AG09309 (cell line): ENCODE measurements around the gene BPIFA1.

Experiments used
- DNase-seq: peaks from one replicate; pipeline ENCODE4 v3.0.0-alpha.2; 2010; ENCODE audit warnings: low read depth
- H3K4me3 ChIP-seq: 2 replicates; pipeline ENCODE4 v1.5.1; 2011; ENCODE audit warnings: mild to moderate bottlenecking, low read depth, low read length, moderate library complexity; ENCODE audit not compliant: control insufficient read depth
- CTCF ChIP-seq: IDR thresholded peaks from 2 replicates; pipeline ENCODE4 v1.5.1; 2011; ENCODE audit warnings: mild to moderate bottlenecking, low read depth, low read length, inconsistent platforms; ENCODE audit not compliant: insufficient read depth, control insufficient read depth; ENCODE audit errors: missing control alignments

BPIFA1 gene

GRCh38 chr20:33259371-33259770 lies 23.6 kb downstream of the BPIFA1 start:
- no peak for TF ChIP-seq CTCF

GRCh38 chr20:33261465-33261864 lies 25.7 kb downstream of the BPIFA1 start:
- DNase-seq = no peak
- TF ChIP-seq CTCF = no peak
- H3K4me3 ChIP-seq = no peak overlapping the region

More at GRCh38 chr20:33259371-33259770, 23.6 kb downstream of the BPIFA1 start:
- no peak overlapping the region for H3K4me3 ChIP-seq
- no peak for DNase-seq

GRCh38 chr20:33262658-33263065 lies 26.9 kb downstream of the BPIFA1 start:
- H3K4me3 ChIP-seq = no peak overlapping the region
- TF ChIP-seq CTCF = peak; percentile 70
- no peak for DNase-seq

GRCh38 chr20:33263784-33264183 lies 28.0 kb downstream of the BPIFA1 start:
- no peak overlapping the region for H3K4me3 ChIP-seq
- no peak for TF ChIP-seq CTCF
- no peak for DNase-seq

GRCh38 chr20:33267701-33268100 lies 31.9 kb downstream of the BPIFA1 start:
- TF ChIP-seq CTCF = no peak
- no peak overlapping the region for H3K4me3 ChIP-seq
- DNase-seq = no peak

- no peak for TF ChIP-seq CTCF
- no peak overlapping the region for H3K4me3 ChIP-seq
- DNase-seq = no peak
Measured at GRCh38 chr20:33272155-33272873, 36.5 kb downstream of the BPIFA1 start.

- no peak for TF ChIP-seq CTCF
- no peak for DNase-seq
- H3K4me3 ChIP-seq = no peak overlapping the region
Measured at GRCh38 chr20:33273117-33273851, 37.5 kb downstream of the BPIFA1 start.
